CD4-positive, alpha-beta memory T cell (primary cell): ENCODE data around the gene FAM209B. TPM values are rescaled to one million over a fixed set of nuclear protein-coding genes. Genes with fewer than 3 reads are reported as not detected.

Experiments used
- CTCF ChIA-PET: fragments of 350-600 bp; sonication (Branson Sonifier 250); formaldehyde crosslinking; loops from one replicate; lab custom pipeline; 2021; ENCODE audit warnings: inconsistent platforms; ENCODE audit not compliant: partially characterized antibody; lab: Charles Lee
- POLR2A ChIA-PET: fragments of 350-600 bp; sonication (Branson Sonifier 250); formaldehyde crosslinking; loops from one replicate; lab custom pipeline; 2021; ENCODE audit not compliant: partially characterized antibody; lab: Charles Lee
- DNase-seq, 5 donors: peaks; one replicate each; pipeline versions ENCODE4 v3.0.0 to v3.0.0-alpha.2; 2020 to 2022; ENCODE audit warnings: mixed read lengths in 1 of 5
- H3K27ac ChIP-seq: one replicate; pipeline ENCODE4 v1.7.0; 2013; ENCODE audit warnings: low read depth, low read length
- H3K27me3 ChIP-seq: 2 replicates; pipeline ENCODE4 v1.7.0; 2013; ENCODE audit warnings: mild to moderate bottlenecking, low read length, moderate library complexity; ENCODE audit not compliant: insufficient read depth
- H3K36me3 ChIP-seq: 2 replicates; pipeline ENCODE4 v1.7.0; 2013; ENCODE audit warnings: mild to moderate bottlenecking, low read length, moderate library complexity; ENCODE audit not compliant: insufficient read depth
- H3K4me1 ChIP-seq: 2 replicates; pipeline ENCODE4 v1.7.0; 2013; ENCODE audit warnings: mild to moderate bottlenecking, low read length, moderate library complexity; ENCODE audit not compliant: insufficient read depth
- H3K4me3 ChIP-seq, 2 donors: one replicate each; pipeline ENCODE4 v1.7.0; 2013; ENCODE audit warnings: low read length in 2 of 2, mild to moderate bottlenecking in 1 of 2
- H3K9me3 ChIP-seq, 2 donors: one replicate each; pipeline ENCODE4 v1.7.0; 2013; ENCODE audit warnings: low read length in 2 of 2, control low read depth in 1 of 2; ENCODE audit not compliant: control insufficient read depth in 1 of 2
- H3K27ac Mint-ChIP-seq, 7 donors: one replicate each; pipeline ENCODE4 v1.8.0; 2020 to 2021; ENCODE audit warnings: mixed read lengths in 7 of 7, mild to moderate bottlenecking in 6 of 7, inconsistent platforms in 3 of 7, moderate library complexity in 3 of 7
- H3K27me3 Mint-ChIP-seq, 2 donors: one replicate each; pipeline ENCODE4 v1.8.0; 2020 to 2021; ENCODE audit warnings: mixed read lengths in 2 of 2
- H3K36me3 Mint-ChIP-seq, 2 donors: one replicate each; pipeline ENCODE4 v1.8.0; 2020 to 2021; ENCODE audit warnings: mixed read lengths in 2 of 2, inconsistent platforms in 1 of 2, mild to moderate bottlenecking in 1 of 2
- H3K4me1 Mint-ChIP-seq, 4 donors: one replicate each; pipeline ENCODE4 v1.8.0; 2020 to 2021; ENCODE audit warnings: mixed read lengths in 4 of 4, mild to moderate bottlenecking in 1 of 4
- H3K4me3 Mint-ChIP-seq, 8 donors: one replicate each; pipeline ENCODE4 v1.8.0; 2020 to 2021; ENCODE audit warnings: mixed read lengths in 8 of 8, mild to moderate bottlenecking in 7 of 8, moderate library complexity in 6 of 8, inconsistent platforms in 3 of 8
- H3K9me3 Mint-ChIP-seq, 8 donors: one replicate each; pipeline ENCODE4 v1.8.0; 2020 to 2021; ENCODE audit warnings: mixed read lengths in 8 of 8, mild to moderate bottlenecking in 5 of 8, inconsistent platforms in 3 of 8, moderate library complexity in 1 of 8
- intact Hi-C: fragments of 100-400 bp; cut with micrococcal nuclease; formaldehyde crosslinking; loops from one replicate; pipeline ENCODE4 v1.15.1; 2023
- polyA plus RNA-seq, 2 donors: library from polyadenylated mRNA; unstranded; fragments of 300-500 nt; fragmentation: Illumina TruSeq; gene quantifications; one replicate each; pipeline ENCODE4 v1.2.3, GENCODE V29; 2021
- total RNA-seq, 2 experiments: library from RNA; stranded (reverse); gene quantifications; one replicate each; pipeline ENCODE4 v1.2.3, GENCODE V29; 2021

The FAM209B gene
- total and polyA plus RNA-seq, 4 experiments from 2014 or later: 0.32 to 2.2 (median 1.4) TPM

DNA sequence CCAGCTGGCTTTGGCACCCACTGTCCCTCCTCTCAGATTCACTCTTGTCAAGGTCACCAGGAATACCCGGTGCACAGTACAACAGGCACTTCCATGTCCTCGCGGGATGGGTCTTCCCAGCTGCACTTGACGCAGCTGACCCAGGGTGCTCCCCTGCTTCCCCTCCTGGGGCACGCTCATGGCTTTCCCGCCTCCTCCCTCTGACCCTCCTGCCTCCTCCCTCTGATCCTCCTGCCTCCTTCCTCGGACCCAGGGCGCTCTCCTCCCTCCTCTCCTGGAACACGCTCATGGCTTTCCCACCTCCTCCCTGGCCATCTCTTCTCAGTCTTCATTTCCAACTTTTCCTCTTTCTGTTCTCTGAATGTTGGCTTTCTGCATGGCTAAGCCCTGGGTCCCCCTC is 42.1 kb downstream of the FAM209B start:
- no peaks in the 10 kb centered on the region for H3K36me3 Mint-ChIP-seq
- DNase-seq: no peak
- H3K27ac ChIP-seq: no peak overlapping the region
- no peaks in the 10 kb centered on the region for H3K9me3 ChIP-seq
- H3K4me1 ChIP-seq: no peaks in the 10 kb centered on the region
- H3K27ac Mint-ChIP-seq: no peak overlapping the region
- H3K27me3 ChIP-seq: no peaks in the 10 kb centered on the region
- no peak overlapping the region for H3K4me3 ChIP-seq
- H3K4me3 Mint-ChIP-seq: no peak overlapping the region
- no peaks in the 10 kb centered on the region for H3K36me3 ChIP-seq
- ChIA-PET CTCF (interaction anchor here (0.9 kb wide), 1 partner anchor 24 kb away, joined by 3 read pairs; no protein-coding TSS in a partner anchor), POLR2A (no interaction called here)
- H3K9me3 Mint-ChIP-seq: peaks cover 0 to 7% (median 0%) of the 10 kb centered on the region in 8 donors
- intact Hi-C loops: no loop called here
- H3K27me3 Mint-ChIP-seq: peaks cover 13 to 23% of the 10 kb centered on the region in 2 donors
- H3K4me1 Mint-ChIP-seq: no peaks in the 10 kb centered on the region

DNA sequence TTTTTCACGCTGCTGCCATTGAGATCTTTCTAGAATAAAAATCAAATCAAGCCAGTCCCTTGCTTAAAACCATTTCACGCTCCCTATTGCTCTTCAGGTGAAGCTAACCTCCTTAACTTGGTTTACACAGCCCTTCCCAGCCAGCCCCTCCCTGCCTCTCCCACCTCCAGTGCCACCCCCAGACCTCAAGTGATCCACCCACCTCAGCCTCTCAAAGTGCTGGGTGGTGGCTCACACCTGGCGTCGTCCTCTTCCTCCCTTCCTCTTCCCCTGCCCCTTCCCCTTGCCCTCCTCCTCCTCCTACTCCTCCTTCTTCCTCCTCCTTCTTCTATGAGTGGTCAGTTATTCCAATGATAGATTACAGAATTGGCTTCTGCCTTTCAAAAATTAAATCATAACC is 42.9 kb downstream of the FAM209B start:
- no peaks in the 10 kb centered on the region for H3K4me1 Mint-ChIP-seq
- no peaks in the 10 kb centered on the region for H3K36me3 Mint-ChIP-seq
- H3K9me3 Mint-ChIP-seq: peaks cover 0 to 7% (median 0%) of the 10 kb centered on the region in 8 donors
- CTCF ChIA-PET: no interaction called here
- H3K9me3 ChIP-seq: no peaks in the 10 kb centered on the region
- intact Hi-C loops: no loop called here
- no peak overlapping the region for H3K4me3 Mint-ChIP-seq
- no peaks in the 10 kb centered on the region for H3K4me1 ChIP-seq
- H3K27ac Mint-ChIP-seq: no peak overlapping the region
- no peak overlapping the region for H3K27ac ChIP-seq
- no peaks in the 10 kb centered on the region for H3K36me3 ChIP-seq
- H3K27me3 Mint-ChIP-seq: peaks cover 14 to 26% of the 10 kb centered on the region in 2 donors
- POLR2A ChIA-PET: no interaction called here
- DNase-seq: no peak
- no peak overlapping the region for H3K4me3 ChIP-seq
- no peaks in the 10 kb centered on the region for H3K27me3 ChIP-seq

DNA sequence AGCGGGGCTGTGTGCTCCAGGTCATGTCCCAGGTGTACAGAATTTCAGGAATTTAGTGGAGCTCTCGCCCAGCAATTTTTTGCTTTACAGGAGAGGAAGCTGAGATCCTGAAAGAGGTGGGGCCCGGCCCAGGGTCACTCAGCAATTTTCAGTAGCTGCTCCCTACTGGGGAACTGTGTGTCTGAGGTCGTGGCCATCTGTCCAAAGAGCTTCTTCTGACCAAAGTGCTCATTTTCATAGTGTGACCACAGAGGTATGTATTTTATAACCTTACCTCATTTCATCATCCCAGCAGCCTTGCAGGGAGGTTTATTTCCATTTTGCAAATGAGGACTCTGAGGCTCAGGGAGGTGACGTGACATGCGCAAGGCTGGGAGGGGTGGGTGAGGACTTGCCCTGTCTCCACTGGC is 46.3 kb downstream of the FAM209B start:
- no peaks in the 10 kb centered on the region for H3K36me3 Mint-ChIP-seq
- intact Hi-C loops: no loop called here
- H3K4me3 Mint-ChIP-seq: no peak overlapping the region
- H3K9me3 ChIP-seq: no peaks in the 10 kb centered on the region
- no peaks in the 10 kb centered on the region for H3K27me3 ChIP-seq
- H3K4me1 ChIP-seq: no peaks in the 10 kb centered on the region
- peaks cover 11 to 19% of the 10 kb centered on the region in 2 donors for H3K27me3 Mint-ChIP-seq
- ChIA-PET CTCF (interaction anchor here (1.3 kb wide), 1 partner anchor 28 kb away, joined by 6 read pairs; no protein-coding TSS in a partner anchor), POLR2A (no interaction called here)
- H3K4me1 Mint-ChIP-seq: no peaks in the 10 kb centered on the region
- no peak overlapping the region for H3K4me3 ChIP-seq
- no peak overlapping the region for H3K27ac Mint-ChIP-seq
- no peak overlapping the region for H3K27ac ChIP-seq
- no peaks in the 10 kb centered on the region for H3K36me3 ChIP-seq
- peaks cover 0 to 2% (median 0%) of the 10 kb centered on the region in 8 donors for H3K9me3 Mint-ChIP-seq
- no peak for DNase-seq

DNA sequence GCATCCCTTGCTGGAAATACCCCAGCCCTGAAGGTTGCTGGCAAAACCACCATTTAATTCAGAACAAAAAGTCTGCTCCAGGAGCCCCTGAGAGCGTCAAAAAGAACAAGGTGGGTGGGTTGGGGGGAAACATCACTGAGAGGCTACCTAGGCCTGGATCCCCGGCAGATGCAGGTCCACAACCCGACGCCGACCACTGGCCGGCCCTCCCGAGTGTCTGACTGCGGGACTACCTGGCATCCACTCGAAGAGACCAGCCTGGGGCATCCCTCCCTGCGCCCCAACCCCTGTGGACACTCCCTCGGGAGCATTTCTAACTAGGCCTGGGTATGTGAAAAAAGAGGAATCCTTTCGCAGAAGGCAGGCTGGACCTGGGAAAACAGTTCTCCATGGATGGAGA is 47.2 kb downstream of the FAM209B start:
- DNase-seq: no peak
- CTCF ChIA-PET: interaction anchor here (1.3 kb wide), 1 partner anchor 29 kb away, joined by 4 read pairs; no protein-coding TSS in a partner anchor
- H3K4me1 Mint-ChIP-seq: no peaks in the 10 kb centered on the region
- intact Hi-C loops: no loop called here
- no peaks in the 10 kb centered on the region for H3K9me3 ChIP-seq
- no peaks in the 10 kb centered on the region for H3K4me1 ChIP-seq
- no peaks in the 10 kb centered on the region for H3K27me3 ChIP-seq
- no peak overlapping the region for H3K4me3 ChIP-seq
- H3K27ac ChIP-seq: no peak overlapping the region
- H3K36me3 Mint-ChIP-seq: no peaks in the 10 kb centered on the region
- H3K36me3 ChIP-seq: no peaks in the 10 kb centered on the region
- H3K27me3 Mint-ChIP-seq: peaks cover 10 to 14% of the 10 kb centered on the region in 2 donors
- H3K4me3 Mint-ChIP-seq: no peak overlapping the region
- peaks cover 0 to 2% (median 0%) of the 10 kb centered on the region in 8 donors for H3K9me3 Mint-ChIP-seq
- H3K27ac Mint-ChIP-seq: no peak overlapping the region
- POLR2A ChIA-PET: no interaction called here

DNA sequence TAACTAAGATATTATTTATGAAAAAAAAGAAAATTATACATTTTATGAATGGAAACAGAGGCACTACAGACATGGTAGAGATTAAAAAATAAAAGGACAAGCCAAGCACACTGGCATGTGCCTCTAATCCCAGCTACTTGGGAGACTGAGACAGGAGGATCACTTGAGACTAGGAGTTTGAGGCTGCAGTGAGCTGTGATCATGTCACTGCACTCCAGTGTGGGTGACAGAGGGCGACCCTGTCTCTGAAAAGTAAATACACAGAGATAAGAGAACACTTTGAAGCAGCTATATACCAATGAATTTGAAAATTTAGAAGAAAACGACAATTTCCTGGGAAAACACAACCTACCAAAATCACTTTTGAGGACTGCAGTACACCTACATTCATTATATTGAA is 48.7 kb downstream of the FAM209B start:
- Mint-ChIP-seq H3K36me3 (no peaks in the 10 kb centered on the region), H3K27me3 (peaks cover 6 to 8% of the 10 kb centered on the region in 2 donors), H3K27ac (no peak overlapping the region), H3K4me3 (no peak overlapping the region), H3K4me1 (no peaks in the 10 kb centered on the region), H3K9me3 (peaks cover 0 to 2% (median 0%) of the 10 kb centered on the region in 8 donors)
- ChIA-PET POLR2A (no interaction called here), CTCF (interaction anchor here (0.7 to 1.3 kb wide), 2 partner anchors 31 to 182 kb away, joined by 3 to 4 read pairs; no protein-coding TSS in a partner anchor)
- Histone ChIP-seq H3K4me1 (no peaks in the 10 kb centered on the region), H3K36me3 (no peaks in the 10 kb centered on the region), H3K9me3 (no peaks in the 10 kb centered on the region), H3K27me3 (no peaks in the 10 kb centered on the region), H3K27ac (no peak overlapping the region), H3K4me3 (no peak overlapping the region)
- no peak for DNase-seq
- intact Hi-C loops: no loop called here

DNA sequence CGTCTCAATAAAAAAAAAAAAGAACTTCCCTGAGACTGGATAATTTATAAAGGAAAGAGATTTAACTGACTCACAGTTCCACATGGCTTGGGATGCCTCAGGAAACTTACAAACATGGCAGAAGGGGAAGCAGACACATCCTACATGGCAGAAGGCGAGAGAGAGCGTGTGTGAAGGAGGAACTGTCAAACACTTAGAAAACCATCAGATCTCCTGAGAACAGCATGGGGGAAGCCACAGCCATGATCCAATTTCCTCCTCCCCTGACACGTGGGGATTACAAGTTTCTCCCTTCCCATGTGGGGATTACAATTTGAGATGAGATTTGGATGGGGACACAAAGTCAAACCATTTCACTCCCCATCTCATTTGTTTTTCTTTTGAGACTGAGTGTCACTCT is 49.5 kb downstream of the FAM209B start:
- POLR2A ChIA-PET: no interaction called here
- H3K27me3 Mint-ChIP-seq: peaks cover 6 to 8% of the 10 kb centered on the region in 2 donors

DNA sequence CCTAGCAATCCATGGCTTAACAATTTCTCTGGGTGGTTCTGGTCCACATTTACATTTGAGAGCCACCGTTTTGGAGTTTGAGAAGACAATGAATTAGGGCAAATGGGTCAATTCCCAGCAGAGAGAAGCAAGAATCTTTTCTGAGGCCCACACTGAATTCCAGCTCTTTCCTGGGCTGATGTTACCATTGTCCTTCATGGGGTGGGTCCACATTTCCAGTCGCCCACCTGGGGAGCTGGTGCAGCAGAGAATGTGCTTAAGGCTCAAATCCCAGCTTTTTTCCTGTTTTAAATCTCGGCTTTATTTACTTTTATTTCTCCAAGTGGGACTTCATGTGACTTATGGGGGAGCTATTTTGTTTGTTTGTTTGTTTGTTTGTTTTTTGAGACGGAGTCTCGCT is 51.9 kb downstream of the FAM209B start:
- POLR2A ChIA-PET: no interaction called here
- H3K4me3 Mint-ChIP-seq: no peak overlapping the region
- intact Hi-C loops: no loop called here

More for the DNA sequence above, 49.5 kb downstream of the FAM209B start:
- H3K9me3 Mint-ChIP-seq: peaks cover 0 to 2% (median 0%) of the 10 kb centered on the region in 8 donors
- H3K9me3 ChIP-seq: no peaks in the 10 kb centered on the region
- no peaks in the 10 kb centered on the region for H3K4me1 Mint-ChIP-seq
- no peaks in the 10 kb centered on the region for H3K36me3 ChIP-seq
- no peak overlapping the region for H3K27ac Mint-ChIP-seq
- no peak overlapping the region for H3K27ac ChIP-seq
- no peaks in the 10 kb centered on the region for H3K36me3 Mint-ChIP-seq
- H3K4me3 ChIP-seq: no peak overlapping the region
- CTCF ChIA-PET: no interaction called here
- no peak for DNase-seq
- intact Hi-C loops: no loop called here
- H3K4me3 Mint-ChIP-seq: no peak overlapping the region
- H3K27me3 ChIP-seq: no peaks in the 10 kb centered on the region
- no peaks in the 10 kb centered on the region for H3K4me1 ChIP-seq

More for the DNA sequence above, 51.9 kb downstream of the FAM209B start:
- Mint-ChIP-seq H3K27me3 (peaks cover 4 to 5% of the 10 kb centered on the region in 2 donors), H3K27ac (no peak overlapping the region), H3K4me1 (no peaks in the 10 kb centered on the region), H3K9me3 (peaks cover 0 to 2% (median 0%) of the 10 kb centered on the region in 8 donors), H3K36me3 (no peaks in the 10 kb centered on the region)
- no peaks in the 10 kb centered on the region for H3K27me3 ChIP-seq
- no peak overlapping the region for H3K4me3 ChIP-seq
- CTCF ChIA-PET: interaction anchor here (1.9 kb wide), 1 partner anchor 34 kb away, joined by 4 read pairs; no protein-coding TSS in a partner anchor
- no peaks in the 10 kb centered on the region for H3K4me1 ChIP-seq
- no peaks in the 10 kb centered on the region for H3K36me3 ChIP-seq
- H3K9me3 ChIP-seq: no peaks in the 10 kb centered on the region
- DNase-seq: no peak
- no peak overlapping the region for H3K27ac ChIP-seq
